Measurements from ENCODE around the gene ATP5ME.

DNA sequence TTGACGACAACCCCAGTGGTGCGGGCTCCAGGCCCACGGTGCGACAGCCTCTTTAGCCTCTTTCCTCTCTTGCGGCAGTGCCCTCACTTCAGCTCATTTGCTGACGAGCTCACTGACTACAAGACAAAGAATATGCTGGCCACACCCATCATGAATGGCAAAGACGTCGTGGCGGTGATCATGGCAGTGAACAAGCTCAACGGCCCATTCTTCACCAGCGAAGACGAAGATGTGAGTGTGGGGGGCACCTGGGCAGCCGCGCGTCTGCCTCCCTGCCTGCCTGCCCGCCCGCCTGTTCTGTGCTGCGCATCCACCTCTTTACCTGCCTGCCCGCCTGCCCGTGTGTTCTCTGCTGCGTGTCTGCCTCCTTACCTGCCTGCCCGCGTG, 39.5 kb downstream of the ATP5ME start:
- no peak for TF ChIP-seq CTCF (IDR thresholded peaks at IDR 0.05)
- TF ChIP-seq POLR2A (IDR thresholded peaks at IDR 0.05), result no peak

All from heart left ventricle (tissue), 13 donors.